OCI-LY7 (cell line): Measurements from ENCODE around the gene SBF2. TPM values are rescaled to one million over a fixed set of nuclear protein-coding genes. Genes with fewer than 3 reads are reported as not detected.

Source experiments
- BruUV-seq: library from RNA; stranded (reverse); fragments of 400-500 nt; replicated peaks from 2 replicates; lab custom pipeline; 2021; lab: Mats Ljungman, UMichigan
- CTCF ChIA-PET: fragments of 300-600 bp; sonication (Branson Sonifier 250); formaldehyde crosslinking; loops from one replicate; lab custom pipeline; 2022; ENCODE audit warnings: antibody characterized with exemption; ENCODE audit not compliant: unreplicated experiment; lab: Charles Lee
- POLR2A ChIA-PET: fragments of 300-600 bp; sonication (Branson Sonifier 250); formaldehyde crosslinking; loops from one replicate; lab custom pipeline; 2022; ENCODE audit warnings: antibody characterized with exemption; lab: Charles Lee
- DNase-seq: peaks from one replicate; pipeline ENCODE4 v3.0.0-alpha.2; 2015; ENCODE audit warnings: low spot score
- H2AFZ ChIP-seq: fragments of 200-600 bp; sonication (generic), shearing (Covaris generic); 2 replicates; pipeline ENCODE4 v1.6.1; 2014; ENCODE audit warnings: mild to moderate bottlenecking, antibody characterized with exemption, low read length, moderate library complexity
- H3K27ac ChIP-seq: fragments of 200-600 bp; sonication (generic); 2 replicates; pipeline ENCODE4 v1.5.1; 2014; ENCODE audit warnings: mixed run types, low read depth, mild to moderate bottlenecking, moderate library complexity, low read length, inconsistent platforms; ENCODE audit not compliant: poor library complexity, severe bottlenecking
- H3K36me3 ChIP-seq: fragments of 200-600 bp; sonication (generic); 2 replicates; pipeline ENCODE4 v1.6.1; 2014; ENCODE audit warnings: mild to moderate bottlenecking, antibody characterized with exemption, low read length, moderate library complexity, mixed read lengths; ENCODE audit not compliant: insufficient read depth
- H3K4me1 ChIP-seq: fragments of 200-600 bp; sonication (generic); 2 replicates; pipeline ENCODE4 v1.5.1; 2014; ENCODE audit warnings: mild to moderate bottlenecking, low read length; ENCODE audit not compliant: insufficient read depth, poor library complexity, severe bottlenecking
- H3K4me2 ChIP-seq: fragments of 200-600 bp; sonication (generic); 2 replicates; pipeline ENCODE4 v1.6.1; 2014; ENCODE audit warnings: mild to moderate bottlenecking, low read length
- H3K4me3 ChIP-seq: fragments of 200-600 bp; sonication (generic); 2 replicates; pipeline ENCODE4 v1.5.1; 2014; ENCODE audit warnings: mild to moderate bottlenecking, low read depth, low read length; ENCODE audit not compliant: poor library complexity, severe bottlenecking
- H3K79me2 ChIP-seq: fragments of 200-600 bp; sonication (generic); 2 replicates; pipeline ENCODE4 v1.6.1; 2016; ENCODE audit warnings: low read depth, mild to moderate bottlenecking, low read length, moderate library complexity, mixed read lengths; ENCODE audit not compliant: insufficient read depth
- H3K9me2 ChIP-seq: fragments of 200-600 bp; sonication (generic); 2 replicates; pipeline ENCODE4 v1.6.1; 2016; ENCODE audit warnings: mild to moderate bottlenecking, low read length, mixed read lengths; ENCODE audit not compliant: insufficient read depth
- H3K9me3 ChIP-seq: fragments of 200-600 bp; sonication (generic); 2 replicates; pipeline ENCODE4 v1.6.1; 2014; ENCODE audit warnings: mild to moderate bottlenecking, mixed run types, low read length, mixed read lengths
- H4K20me1 ChIP-seq: fragments of 200-600 bp; sonication (generic); 2 replicates; pipeline ENCODE4 v1.6.1; 2014; ENCODE audit warnings: mild to moderate bottlenecking, antibody characterized with exemption, low read length, moderate library complexity, mixed read lengths; ENCODE audit not compliant: insufficient read depth
- CTCF ChIP-seq: fragments of 200-600 bp; sonication (generic); conservative IDR thresholded peaks from 2 replicates; pipeline ENCODE4 v1.5.1; 2014; ENCODE audit warnings: mild to moderate bottlenecking, antibody characterized with exemption, low read length, moderate library complexity, mixed read lengths
- EZH2phosphoT487 ChIP-seq: fragments of 200-600 bp; sonication (generic); IDR thresholded peaks from 2 replicates; pipeline ENCODE4 v1.6.1; 2018; ENCODE audit warnings: low read depth, borderline replicate concordance, mild to moderate bottlenecking, mixed run types, antibody characterized with exemption, low read length, moderate library complexity, mixed read lengths
- intact Hi-C: fragments of 100-400 bp; cut with micrococcal nuclease; formaldehyde crosslinking; loops from one replicate; pipeline ENCODE4 v1.10.0; 2022; ENCODE audit not compliant: unreplicated experiment
- total RNA-seq, 2 experiments: library from RNA; depleted of rRNA in 1 of 2; stranded (reverse); fragments of >200 nt in 1 of 2; shearing (Covaris generic) in 1 of 2; gene quantifications; 2 replicates each; pipeline ENCODE4 v1.2.3, GENCODE V29; 2014 to 2022

The SBF2 gene
- total RNA-seq, 2 experiments from 2014 or later: 12.9 to 14.3 TPM

- Histone ChIP-seq H3K4me1 (no peaks in the 10 kb centered on the region), H3K9me3 (no peaks in the 10 kb centered on the region), H4K20me1 (no peaks in the 10 kb centered on the region), H3K27ac (no peak overlapping the region), H3K9me2 (no peaks in the 10 kb centered on the region), H3K79me2 (no peaks in the 10 kb centered on the region), H3K36me3 (peaks cover 7% of the 10 kb centered on the region; the same call in 1 of the 2 replicates), H3K4me3 (no peak overlapping the region), H3K4me2 (no peak overlapping the region), H2AFZ (no peak overlapping the region)
- POLR2A ChIA-PET: no interaction called here
- no TSS peak for BruUV-seq
- no peak for DNase-seq
- TF ChIP-seq CTCF (no peak), EZH2phosphoT487 (no peak)
- CTCF ChIA-PET: no interaction called here
- intact Hi-C loops: no loop called here
Measured at GRCh38 chr11:9787260-9787659, 506.8 kb downstream of the SBF2 start.

GRCh38 chr11:9784602-9785315, 509.3 kb downstream of the SBF2 start:
- CTCF ChIA-PET: no interaction called here
- no peaks in the 10 kb centered on the region for H4K20me1 ChIP-seq
- no peaks in the 10 kb centered on the region for H3K4me1 ChIP-seq
- TF ChIP-seq CTCF (no peak), EZH2phosphoT487 (no peak)
- intact Hi-C loops: no loop called here
- no peak overlapping the region for H2AFZ ChIP-seq
- H3K9me2 ChIP-seq: no peaks in the 10 kb centered on the region
- no peak overlapping the region for H3K27ac ChIP-seq
- no TSS peak for BruUV-seq
- no peak overlapping the region for H3K4me2 ChIP-seq
- H3K9me3 ChIP-seq: no peaks in the 10 kb centered on the region
- POLR2A ChIA-PET: no interaction called here
- peaks cover 25% of the 10 kb centered on the region for H3K36me3 ChIP-seq
- no peaks in the 10 kb centered on the region for H3K79me2 ChIP-seq
- no peak overlapping the region for H3K4me3 ChIP-seq
- DNase-seq: no peak

- H3K4me2 ChIP-seq: no peak overlapping the region
- intact Hi-C loops: no loop called here
- no peaks in the 10 kb centered on the region for H3K9me2 ChIP-seq
- H3K79me2 ChIP-seq: no peaks in the 10 kb centered on the region
- TF ChIP-seq EZH2phosphoT487 (no peak), CTCF (no peak)
- H3K4me3 ChIP-seq: no peak overlapping the region
- no peak for DNase-seq
- BruUV-seq: no TSS peak
- ChIA-PET CTCF (no interaction called here), POLR2A (no interaction called here)
- H2AFZ ChIP-seq: no peak overlapping the region
- H3K27ac ChIP-seq: no peak overlapping the region
- H3K4me1 ChIP-seq: no peaks in the 10 kb centered on the region
- peaks cover 26% of the 10 kb centered on the region for H3K36me3 ChIP-seq
- H4K20me1 ChIP-seq: no peaks in the 10 kb centered on the region
- H3K9me3 ChIP-seq: no peaks in the 10 kb centered on the region
Measured at GRCh38 chr11:9783986-9784385, 510.0 kb downstream of the SBF2 start.
